Activated CD8-positive, alpha-beta T cell treated with anti-CD3 and anti-CD28 coated beads for 36 hours (primary cell): ENCODE data around the gene NAALAD2. TPM values are rescaled to one million over a fixed set of nuclear protein-coding genes. Genes with fewer than 3 reads are reported as not detected.
"Not testable (repeated sequence)": the region's sequence is repeated elsewhere in the genome, so short reads cannot be mapped to it uniquely, and the experiment has no call there.

Source experiments
- ATAC-seq: fragments of 200-7000 bp; cut with Tn5 transposase; one replicate; pipeline ENCODE4 v1.10.0; 2021; ENCODE audit warnings: mild to moderate bottlenecking, moderate library complexity
- CTCF ChIA-PET: fragments of 350-600 bp; sonication (Branson Sonifier 250); formaldehyde crosslinking; loops from one replicate; lab custom pipeline; 2021; ENCODE audit warnings: antibody characterized with exemption; lab: Charles Lee
- POLR2A ChIA-PET: fragments of 350-600 bp; sonication (Branson Sonifier 250); formaldehyde crosslinking; loops from one replicate; lab custom pipeline; 2021; ENCODE audit warnings: antibody characterized with exemption; lab: Charles Lee
- DNase-seq: peaks from one replicate; pipeline ENCODE4 v3.0.0-alpha.2; 2020
- H3K27ac Mint-ChIP-seq: one replicate; pipeline ENCODE4 v1.8.0; 2021; ENCODE audit warnings: mild to moderate bottlenecking, mixed read lengths
- H3K27me3 Mint-ChIP-seq: one replicate; pipeline ENCODE4 v1.8.0; 2021; ENCODE audit warnings: mixed read lengths
- H3K36me3 Mint-ChIP-seq: one replicate; pipeline ENCODE4 v1.8.0; 2021; ENCODE audit warnings: low read depth, mixed read lengths
- H3K4me1 Mint-ChIP-seq: one replicate; pipeline ENCODE4 v1.8.0; 2021; ENCODE audit warnings: low read depth, mixed read lengths
- H3K4me3 Mint-ChIP-seq: one replicate; pipeline ENCODE4 v1.8.0; 2021; ENCODE audit warnings: mild to moderate bottlenecking, moderate library complexity, mixed read lengths
- H3K9me3 Mint-ChIP-seq: one replicate; pipeline ENCODE4 v1.8.0; 2021; ENCODE audit warnings: mixed read lengths
- CTCF ChIP-seq: fragments of 200-600 bp; IDR thresholded peaks from one replicate; pipeline ENCODE4 v1.8.0; 2022; ENCODE audit warnings: antibody characterized with exemption, mild to moderate bottlenecking
- intact Hi-C: fragments of 100-400 bp; cut with micrococcal nuclease; formaldehyde crosslinking; loops from one replicate; pipeline ENCODE4 v1.10.0; 2022
- total RNA-seq, 2 experiments: library from RNA; stranded (reverse); gene quantifications; one replicate each; pipeline ENCODE4 v1.2.3, GENCODE V29; 2021

NAALAD2 gene
- total RNA-seq: not detected

GRCh38 chr11:90134478-90135003, at the start of gene NAALAD2:
NAALAD2 (plus strand) TSS chr11:90134663; CDS start chr11:90134759, 96 bp downstream.
- intact Hi-C loops: no loop called here
- CTCF ChIA-PET: no interaction called here
- Mint-ChIP-seq H3K4me3 (peak within 1 kb of the TSS; percentile 34), H3K4me1 (peaks cover 15% of the 10 kb centered on the region), H3K27me3 (peaks cover 48% of the 10 kb centered on the region), H3K36me3 (no peaks in the 10 kb centered on the region), H3K27ac (no peak within 1 kb of the TSS), H3K9me3 (no peaks in the 10 kb centered on the region)
- DNase-seq (peak; percentile 8), ATAC-seq (peak; percentile 61)
- TF ChIP-seq CTCF: no peak
- POLR2A ChIA-PET: no interaction called here

GRCh38 chr11:90085650-90086049, 48.8 kb upstream of the NAALAD2 start, which contains the start of gene UBTFL1:
UBTFL1 (plus strand) TSS chr11:90085950; CDS start chr11:90085950, 0 bp downstream.
- H3K4me1 Mint-ChIP-seq, H3K36me3 Mint-ChIP-seq, H3K9me3 Mint-ChIP-seq, H3K27ac Mint-ChIP-seq, ATAC-seq, DNase-seq, intact Hi-C loops, POLR2A ChIA-PET, CTCF ChIA-PET, H3K4me3 Mint-ChIP-seq, H3K27me3 Mint-ChIP-seq: not testable (repeated sequence)

GRCh38 chr11:90088731-90089130, 45.7 kb upstream of the NAALAD2 start:
- DNase-seq, H3K27ac Mint-ChIP-seq, H3K9me3 Mint-ChIP-seq, intact Hi-C loops, ATAC-seq, CTCF ChIA-PET, POLR2A ChIA-PET, H3K4me1 Mint-ChIP-seq, H3K27me3 Mint-ChIP-seq, H3K4me3 Mint-ChIP-seq, H3K36me3 Mint-ChIP-seq: not testable (repeated sequence)

- CTCF ChIA-PET, H3K4me1 Mint-ChIP-seq, H3K9me3 Mint-ChIP-seq, POLR2A ChIA-PET, intact Hi-C loops, H3K27me3 Mint-ChIP-seq, DNase-seq, ATAC-seq, H3K36me3 Mint-ChIP-seq, H3K27ac Mint-ChIP-seq, H3K4me3 Mint-ChIP-seq: not testable (repeated sequence)
Measured at GRCh38 chr11:90095230-90095924, 39.1 kb upstream of the NAALAD2 start.

- H3K9me3 Mint-ChIP-seq, intact Hi-C loops, H3K4me3 Mint-ChIP-seq, H3K27ac Mint-ChIP-seq, ATAC-seq, H3K36me3 Mint-ChIP-seq, H3K4me1 Mint-ChIP-seq, CTCF ChIA-PET, POLR2A ChIA-PET, H3K27me3 Mint-ChIP-seq, DNase-seq: not testable (repeated sequence)
Measured at GRCh38 chr11:90098261-90098660, 36.2 kb upstream of the NAALAD2 start.

GRCh38 chr11:90100431-90100830, 34.0 kb upstream of the NAALAD2 start:
- ChIA-PET POLR2A (no interaction called here), CTCF (no interaction called here)
- no peaks in the 10 kb centered on the region for H3K9me3 Mint-ChIP-seq
- DNase-seq: no peak
- no peaks in the 10 kb centered on the region for H3K36me3 Mint-ChIP-seq
- no peak for ATAC-seq
- no peaks in the 10 kb centered on the region for H3K27me3 Mint-ChIP-seq
- H3K4me3 Mint-ChIP-seq: no peak overlapping the region
- no peak overlapping the region for H3K27ac Mint-ChIP-seq
- intact Hi-C loops: no loop called here
- H3K4me1 Mint-ChIP-seq: no peaks in the 10 kb centered on the region
- TF ChIP-seq CTCF: no peak

GRCh38 chr11:90113541-90113940, 20.9 kb upstream of the NAALAD2 start:
- no peaks in the 10 kb centered on the region for H3K4me1 Mint-ChIP-seq
- H3K36me3 Mint-ChIP-seq: no peaks in the 10 kb centered on the region
- H3K9me3 Mint-ChIP-seq: no peaks in the 10 kb centered on the region
- CTCF ChIA-PET: no interaction called here
- no peak for DNase-seq
- POLR2A ChIA-PET: interaction anchor here (0.7 kb wide), 1 partner anchor 1028 kb away, joined by 4 read pairs; no protein-coding TSS in a partner anchor
- no peaks in the 10 kb centered on the region for H3K27me3 Mint-ChIP-seq
- H3K4me3 Mint-ChIP-seq: no peak overlapping the region
- intact Hi-C loops: no loop called here
- ATAC-seq: no peak
- peak; percentile 38 for TF ChIP-seq CTCF
- no peak overlapping the region for H3K27ac Mint-ChIP-seq
